ENCODE results near the gene LRMDA. TPM values are rescaled to one million over a fixed set of nuclear protein-coding genes. Genes with fewer than 3 reads are reported as not detected.

LRMDA gene
- total RNA-seq, 2 experiments from 2014 or later = not detected

- peaks cover 3% of the 10 kb centered on the region for H3K4me1 ChIP-seq (ENCODE audit: insufficient read depth, low read length, poor library complexity, severe bottlenecking)
- intact Hi-C loops (cut with micrococcal nuclease; ENCODE audit: unreplicated experiment) = no loop called here
- no peaks in the 10 kb centered on the region for H3K36me3 ChIP-seq (ENCODE audit: insufficient read depth, low read length)
- H3K27ac ChIP-seq (ENCODE audit: low read depth, low read length, poor library complexity, severe bottlenecking) = no peak overlapping the region
- H3K9me2 ChIP-seq (ENCODE audit: insufficient read depth, low read length) = no peaks in the 10 kb centered on the region
- POLR2A ChIA-PET = no interaction called here
- BruUV-seq (replicated peaks) = no TSS peak
- H3K9me3 ChIP-seq (ENCODE audit: low read length) = no peaks in the 10 kb centered on the region
- H3K4me2 ChIP-seq (ENCODE audit: low read length) = peak overlapping the region; percentile 60
- H3K79me2 ChIP-seq (ENCODE audit: insufficient read depth, low read depth, low read length) = no peaks in the 10 kb centered on the region
- CTCF ChIA-PET (ENCODE audit: unreplicated experiment) = interaction anchor here (0.6 kb wide), 1 partner anchor 16 kb away, joined by 24 read pairs; no protein-coding TSS in a partner anchor
- H4K20me1 ChIP-seq (ENCODE audit: insufficient read depth, low read length) = no peaks in the 10 kb centered on the region
- H2AFZ ChIP-seq (ENCODE audit: low read length) = peak overlapping the region; percentile 37
- H3K4me3 ChIP-seq (ENCODE audit: low read depth, low read length, poor library complexity, severe bottlenecking) = peak overlapping the region; percentile 64
- peak; percentile 37 for DNase-seq (ENCODE audit: low spot score)
- TF ChIP-seq EZH2phosphoT487 (IDR thresholded peaks at IDR 0.05; ENCODE audit: borderline replicate concordance, low read depth, low read length) = no peak
Observed at GRCh38 chr10:75408911-75409885, 22.2 kb upstream of the LRMDA start.

- Histone ChIP-seq H3K9me2 (ENCODE audit: insufficient read depth, low read length) (no peaks in the 10 kb centered on the region), H3K79me2 (ENCODE audit: insufficient read depth, low read depth, low read length) (no peaks in the 10 kb centered on the region), H3K4me3 (ENCODE audit: low read depth, low read length, poor library complexity, severe bottlenecking) (no peak overlapping the region), H4K20me1 (ENCODE audit: insufficient read depth, low read length) (no peaks in the 10 kb centered on the region), H3K36me3 (ENCODE audit: insufficient read depth, low read length) (no peaks in the 10 kb centered on the region), H3K4me1 (ENCODE audit: insufficient read depth, low read length, poor library complexity, severe bottlenecking) (peaks cover 3% of the 10 kb centered on the region), H3K27ac (ENCODE audit: low read depth, low read length, poor library complexity, severe bottlenecking) (no peak overlapping the region), H3K4me2 (ENCODE audit: low read length) (0 out of 2 replicates have a peak overlapping the region, but pooled peaks have one; percentile 60), H2AFZ (ENCODE audit: low read length) (no peak overlapping the region), H3K9me3 (ENCODE audit: low read length) (no peaks in the 10 kb centered on the region)
- no TSS peak for BruUV-seq (replicated peaks)
- POLR2A ChIA-PET = interaction anchor here (0.5 kb wide), 1 partner anchor 19 kb away, joined by 3 read pairs; no protein-coding TSS in a partner anchor
- no peak for DNase-seq (ENCODE audit: low spot score)
- TF ChIP-seq CTCF (conservative IDR thresholded peaks at IDR 0.05; ENCODE audit: low read length) (no peak), EZH2phosphoT487 (IDR thresholded peaks at IDR 0.05; ENCODE audit: borderline replicate concordance, low read depth, low read length) (no peak)
- intact Hi-C loops (cut with micrococcal nuclease; ENCODE audit: unreplicated experiment) = no loop called here
- CTCF ChIA-PET (ENCODE audit: unreplicated experiment) = no interaction called here
Observed at GRCh38 chr10:75410132-75411005, 21.1 kb upstream of the LRMDA start.

DNA sequence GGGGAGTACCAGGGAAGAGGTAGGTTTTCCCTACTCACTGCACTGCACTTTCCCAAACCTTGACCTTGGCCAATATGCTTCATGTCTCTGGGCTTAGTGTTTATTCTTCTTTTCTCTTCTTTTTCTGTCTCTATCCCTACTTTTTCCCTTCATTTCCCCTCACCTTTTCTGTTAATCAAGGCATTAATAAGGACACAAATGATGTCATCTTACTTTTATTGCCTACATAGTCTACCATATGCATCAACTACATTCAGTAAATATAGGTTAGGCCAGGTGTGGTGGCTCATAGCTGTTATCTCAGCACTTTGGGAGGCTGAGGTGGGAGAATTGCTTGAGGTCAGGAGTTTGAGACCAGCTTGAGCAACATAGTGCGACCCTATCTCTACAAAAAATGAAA, 16.9 kb upstream of the LRMDA start:
- POLR2A ChIA-PET = no interaction called here
- TF ChIP-seq CTCF (conservative IDR thresholded peaks at IDR 0.05; ENCODE audit: low read length) (no peak), EZH2phosphoT487 (IDR thresholded peaks at IDR 0.05; ENCODE audit: borderline replicate concordance, low read depth, low read length) (no peak)
- no TSS peak for BruUV-seq (replicated peaks)

More for the DNA sequence above, 16.9 kb upstream of the LRMDA start:
- intact Hi-C loops (cut with micrococcal nuclease; ENCODE audit: unreplicated experiment) = no loop called here
- Histone ChIP-seq H3K4me3 (ENCODE audit: low read depth, low read length, poor library complexity, severe bottlenecking) (no peak overlapping the region), H3K27ac (ENCODE audit: low read depth, low read length, poor library complexity, severe bottlenecking) (no peak overlapping the region), H3K9me3 (ENCODE audit: low read length) (no peaks in the 10 kb centered on the region), H4K20me1 (ENCODE audit: insufficient read depth, low read length) (no peaks in the 10 kb centered on the region), H3K36me3 (ENCODE audit: insufficient read depth, low read length) (no peaks in the 10 kb centered on the region), H3K4me2 (ENCODE audit: low read length) (no peak overlapping the region), H3K9me2 (ENCODE audit: insufficient read depth, low read length) (no peaks in the 10 kb centered on the region), H3K79me2 (ENCODE audit: insufficient read depth, low read depth, low read length) (no peaks in the 10 kb centered on the region), H2AFZ (ENCODE audit: low read length) (no peak overlapping the region), H3K4me1 (ENCODE audit: insufficient read depth, low read length, poor library complexity, severe bottlenecking) (no peaks in the 10 kb centered on the region)
- CTCF ChIA-PET (ENCODE audit: unreplicated experiment) = no interaction called here
- no peak for DNase-seq (ENCODE audit: low spot score)

All from OCI-LY7 (cell line).